H1 (cell line): ENCODE data around the gene PSIP1. TPM values are rescaled to one million over a fixed set of nuclear protein-coding genes. Genes with fewer than 3 reads are reported as not detected.

ENCODE experiments used
- CTCF ChIA-PET: fragments of 300-600 bp; sonication (Branson Sonifier 250); formaldehyde crosslinking; loops from one replicate; lab custom pipeline; 2021; ENCODE audit not compliant: partially characterized antibody; lab: Charles Lee
- POLR2A ChIA-PET: fragments of 300-600 bp; sonication (Branson Sonifier 250); formaldehyde crosslinking; loops from one replicate; lab custom pipeline; 2021; ENCODE audit warnings: inconsistent platforms; ENCODE audit not compliant: partially characterized antibody; lab: Charles Lee
- DNase-seq, 2 experiments: peaks; one replicate each; pipeline versions ENCODE4 v3.0.0 to v3.0.0-alpha.2; 2010 to 2022; ENCODE audit warnings: low spot score in 2 of 2, low read depth in 1 of 2, mixed read lengths in 1 of 2
- FAIRE-seq: peaks from 2 replicates; lab custom pipeline; 2011; peaks lifted over from hg19 to GRCh38; lab: Jason Lieb, UNC
- H2AFZ ChIP-seq: 2 replicates; pipeline ENCODE4 v1.8.1; 2012; ENCODE audit warnings: low read length, inconsistent platforms
- H2AK5ac ChIP-seq: 2 replicates; pipeline ENCODE4 v1.6.1; 2013; ENCODE audit warnings: low read depth, low read length
- H2BK120ac ChIP-seq: replicated peaks from 2 replicates; pipeline ENCODE3; 2013; ENCODE audit warnings: low read depth, low read length, inconsistent platforms
- H2BK12ac ChIP-seq: 2 replicates; pipeline ENCODE4 v1.6.1; 2013; ENCODE audit warnings: low read depth, low read length
- H2BK15ac ChIP-seq: 2 replicates; pipeline ENCODE4 v1.6.1; 2013; ENCODE audit warnings: low read length
- H2BK20ac ChIP-seq: 2 replicates; pipeline ENCODE4 v1.6.1; 2013; ENCODE audit warnings: low read length
- H2BK5ac ChIP-seq: 2 replicates; pipeline ENCODE4 v1.6.1; 2013; ENCODE audit warnings: low read depth, low read length
- H3K14ac ChIP-seq: 2 replicates; pipeline ENCODE4 v1.6.1; 2013; ENCODE audit warnings: inconsistent platforms; ENCODE audit not compliant: insufficient read length
- H3K18ac ChIP-seq: 2 replicates; pipeline ENCODE4 v1.6.1; 2013; ENCODE audit warnings: low read length; ENCODE audit errors: extremely low read depth
- H3K23ac ChIP-seq: 2 replicates; pipeline ENCODE4 v1.6.1; 2013; ENCODE audit warnings: inconsistent platforms; ENCODE audit not compliant: insufficient read length
- H3K23me2 ChIP-seq: 2 replicates; pipeline ENCODE4 v1.6.1; 2013; ENCODE audit warnings: low read depth, low read length
- H3K27ac ChIP-seq: 2 replicates; pipeline ENCODE4 v1.6.1; 2011; ENCODE audit warnings: low read depth, low read length, inconsistent platforms
- H3K27me3 ChIP-seq, 4 experiments: replicated peaks in 1 of 4; 1 replicate in 1 of 4; 2 replicates in 3 of 4; pipeline versions ENCODE4 v1.6.1 to v1.8.1; 2011 to 2013; ENCODE audit warnings: low read length in 3 of 4, mild to moderate bottlenecking in 3 of 4, inconsistent platforms in 2 of 4, mixed read lengths in 2 of 4, moderate library complexity in 1 of 4; ENCODE audit not compliant: control insufficient read depth in 3 of 4, insufficient read depth in 3 of 4; ENCODE audit errors: extremely low read depth in 1 of 4
- H3K36me3 ChIP-seq, 4 experiments: 2 replicates each; pipeline versions ENCODE4 v1.6.1 to v1.8.1; 2011 to 2013; ENCODE audit warnings: mild to moderate bottlenecking in 4 of 4, low read length in 3 of 4, moderate library complexity in 2 of 4, control low read depth in 1 of 4, inconsistent platforms in 1 of 4; ENCODE audit not compliant: insufficient read depth in 4 of 4, control insufficient read depth in 2 of 4
- H3K4ac ChIP-seq: replicated peaks from 2 replicates; pipeline ENCODE3; 2013; ENCODE audit warnings: low read length, low read depth, mixed read lengths, inconsistent platforms; ENCODE audit not compliant: insufficient read length
- H3K4me1 ChIP-seq, 4 experiments: replicated peaks in 1 of 4; 1 replicate in 1 of 4; 2 replicates in 3 of 4; pipeline versions ENCODE4 v1.6.1 to v1.8.1; 2011 to 2013; ENCODE audit warnings: low read length in 3 of 4, inconsistent platforms in 2 of 4, mixed read lengths in 1 of 4; ENCODE audit not compliant: insufficient read depth in 4 of 4, control insufficient read depth in 3 of 4
- H3K4me2 ChIP-seq, 2 experiments: 2 replicates each; pipeline versions ENCODE4 v1.6.1 to v1.8.1; 2011 to 2013; ENCODE audit warnings: low read depth in 2 of 2, low read length in 2 of 2, control low read depth in 1 of 2, inconsistent platforms in 1 of 2, mild to moderate bottlenecking in 1 of 2; ENCODE audit not compliant: insufficient read depth in 1 of 2
- H3K4me3 ChIP-seq, 4 experiments: fragments of 200-600, 300-600 bp in 1 of 4; sonication (generic), shearing (Covaris generic), sonication (Bioruptor Twin) in 1 of 4; 2 replicates each; pipeline versions ENCODE4 v1.5.1 to v1.8.1; 2011 to 2016; ENCODE audit warnings: low read length in 4 of 4, low read depth in 3 of 4, control low read depth in 2 of 4, inconsistent platforms in 2 of 4, mild to moderate bottlenecking in 2 of 4, mixed read lengths in 1 of 4, moderate library complexity in 1 of 4; ENCODE audit not compliant: insufficient read depth in 2 of 4; ENCODE audit errors: extremely low read depth in 1 of 4
- H3K56ac ChIP-seq: replicated peaks from 2 replicates; pipeline ENCODE3; 2013; ENCODE audit warnings: low read depth, mild to moderate bottlenecking, mixed read lengths, low read length, inconsistent platforms; ENCODE audit not compliant: insufficient read length
- H3K79me1 ChIP-seq: 2 replicates; pipeline ENCODE4 v1.6.1; 2013; ENCODE audit warnings: low read depth, low read length, control low read depth
- H3K79me2 ChIP-seq, 2 experiments: 2 replicates each; pipeline versions ENCODE4 v1.6.1 to v1.8.1; 2012 to 2013; ENCODE audit warnings: low read length in 2 of 2, mild to moderate bottlenecking in 2 of 2, inconsistent platforms in 1 of 2; ENCODE audit not compliant: insufficient read depth in 2 of 2, control insufficient read depth in 1 of 2
- H3K9ac ChIP-seq, 4 experiments: replicated peaks in 1 of 4; 1 replicate in 1 of 4; 2 replicates in 3 of 4; pipeline versions ENCODE4 v1.6.1 to v1.8.1; 2011 to 2013; ENCODE audit warnings: low read depth in 3 of 4, low read length in 3 of 4, control low read depth in 2 of 4, mild to moderate bottlenecking in 2 of 4, moderate library complexity in 2 of 4, inconsistent platforms in 1 of 4; ENCODE audit errors: extremely low read depth in 1 of 4
- H3K9me3 ChIP-seq, 2 experiments: 2 replicates each; pipeline versions ENCODE4 v1.6.1 to v1.8.1; 2012 to 2013; ENCODE audit warnings: mild to moderate bottlenecking in 2 of 2, moderate library complexity in 2 of 2, control low read depth in 1 of 2, inconsistent platforms in 1 of 2, low read depth in 1 of 2, low read length in 1 of 2, mixed read lengths in 1 of 2; ENCODE audit not compliant: insufficient read depth in 2 of 2
- H4K20me1 ChIP-seq, 2 experiments: replicated peaks in 1 of 2; 2 replicates each; pipeline versions ENCODE3 to v1.8.1; 2011 to 2013; ENCODE audit warnings: inconsistent platforms in 2 of 2, low read length in 2 of 2, mild to moderate bottlenecking in 1 of 2; ENCODE audit not compliant: insufficient read depth in 2 of 2, control insufficient read depth in 1 of 2
- H4K5ac ChIP-seq: 2 replicates; pipeline ENCODE4 v1.6.1; 2013; ENCODE audit warnings: low read length, low read depth, mixed read lengths, inconsistent platforms; ENCODE audit not compliant: insufficient read length
- H4K8ac ChIP-seq: 2 replicates; pipeline ENCODE4 v1.8.0; 2013; ENCODE audit warnings: mild to moderate bottlenecking, moderate library complexity, low read length, inconsistent platforms; ENCODE audit not compliant: insufficient read depth; ENCODE audit errors: extremely low read depth
- H4K91ac ChIP-seq: replicated peaks from 2 replicates; pipeline ENCODE3; 2013; ENCODE audit warnings: low read length, mixed read lengths, inconsistent platforms; ENCODE audit not compliant: insufficient read length
- CTBP2 ChIP-seq: IDR thresholded peaks from 2 replicates; pipeline ENCODE4 v1.7.0; 2011; ENCODE audit warnings: borderline replicate concordance, mild to moderate bottlenecking, moderate library complexity, mixed read lengths, low read length; ENCODE audit not compliant: insufficient read depth, insufficient read length
- EP300 ChIP-seq, 2 experiments: IDR thresholded peaks; 1 replicate in 1 of 2; 2 replicates in 1 of 2; pipeline ENCODE4 v1.6.1; 2011 to 2012; ENCODE audit warnings: low read depth in 2 of 2, low read length in 2 of 2, mild to moderate bottlenecking in 2 of 2, borderline replicate concordance in 1 of 2, inconsistent platforms in 1 of 2, moderate library complexity in 1 of 2
- FOSL1 ChIP-seq: IDR thresholded peaks from 2 replicates; pipeline ENCODE4 v1.6.1; 2011; ENCODE audit warnings: mild to moderate bottlenecking, low read depth, low read length, moderate library complexity; ENCODE audit not compliant: insufficient read depth
- JUN ChIP-seq: IDR thresholded peaks from 2 replicates; pipeline ENCODE4 v1.6.1; 2011; ENCODE audit warnings: low read depth, mild to moderate bottlenecking, improper control_type of control experiment, low read length
- RNF2 ChIP-seq: fragments of 200-900, 300-1000 bp; sonication (generic); IDR thresholded peaks from 2 replicates; pipeline ENCODE4 v1.7.1; 2016; ENCODE audit warnings: borderline replicate concordance, low read depth, mild to moderate bottlenecking, antibody characterized with exemption, low read length; ENCODE audit not compliant: poor library complexity, severe bottlenecking; ENCODE audit errors: missing control alignments
- RXRA ChIP-seq: IDR thresholded peaks from 2 replicates; pipeline ENCODE4 v1.6.1; 2011; ENCODE audit warnings: low read depth, mild to moderate bottlenecking, low read length, moderate library complexity; ENCODE audit not compliant: insufficient read depth
- SIRT6 ChIP-seq: IDR thresholded peaks from one replicate; pipeline ENCODE4 v1.7.1; 2012; ENCODE audit warnings: low read length, inconsistent platforms
- SRF ChIP-seq: IDR thresholded peaks from 2 replicates; pipeline ENCODE4 v1.6.1; 2011; ENCODE audit warnings: mild to moderate bottlenecking, low read depth, low read length, moderate library complexity
- USF2 ChIP-seq: IDR thresholded peaks from 2 replicates; pipeline ENCODE4 v1.6.1; 2011; ENCODE audit warnings: low read length, improper control_type of control experiment
- ZNF274 ChIP-seq: IDR thresholded peaks from 2 replicates; pipeline ENCODE4 v1.7.0; 2012; ENCODE audit warnings: low read length, borderline replicate concordance; ENCODE audit errors: extremely low read depth
- WGBS, 2 experiments: shearing (Covaris generic) in 1 of 2; methylation state at CpG; one replicate each; pipeline versions ENCODE4 v1.1.6 to v1.1.7; 2013 to 2015; ENCODE audit warnings: low lambda C conversion rate in 2 of 2, mixed read lengths in 2 of 2, inconsistent platforms in 1 of 2, low coverage in 1 of 2, missing lambda C conversion rate in 1 of 2; ENCODE audit not compliant: insufficient replicate concordance in 2 of 2, insufficient coverage in 1 of 2, insufficient read length in 1 of 2; ENCODE audit errors: extremely low coverage in 1 of 2, missing lambda C conversion rate in 1 of 2; 5-methylcytosine and 5-hydroxymethylcytosine counted together
- polyA plus RNA-seq, 7 experiments: library from polyadenylated mRNA; depleted of rRNA in 3 of 7; stranded (reverse) in 5 of 7; unstranded in 2 of 7; fragments of >200 nt in 5 of 7; fragments of 200-250 nt in 2 of 7; gene quantifications; 1 replicate in 5 of 7; 2 replicates in 1 of 7; 4 replicates in 1 of 7; pipeline versions ENCODE4 v1.2.1 to v1.2.3, GENCODE V29; 2011 to 2013; ENCODE audit warnings: missing spikeins in 2 of 7, mixed read lengths in 2 of 7
- total RNA-seq: library from RNA; stranded (reverse); fragmentation: NEBNext Ultra II Directional; extraction: Animal tissue kit (Norgen Biotek cat#: 25700); gene quantifications from 2 replicates; pipeline ENCODE4 v1.2.1, GENCODE V29; 2021

PSIP1 gene
- total and polyA plus RNA-seq, 2 of the 8 experiments (the other 6 are each of a cell fraction or from before 2014, with no cell fraction given), result 63.3 to 387 TPM

- Histone ChIP-seq H3K79me1 (no peaks in the 10 kb centered on the region), H3K4me1 (peaks cover 7 to 14% (median 8%) of the 10 kb centered on the region in 4 experiments; a peak in 6 of 7 replicates), H4K8ac (no peak overlapping the region), H3K79me2 (peaks cover 14 to 32% of the 10 kb centered on the region in 2 experiments; a peak in 3 of 4 replicates), H3K36me3 (peaks cover 2 to 21% (median 5%) of the 10 kb centered on the region in 4 experiments; a peak in 7 of 8 replicates), H3K18ac (peak overlapping the region; percentile 89; the same call in 1 of the 2 replicates), H3K23me2 (peaks cover 3% of the 10 kb centered on the region; the same call in 1 of the 2 replicates), H4K5ac (peak overlapping the region; percentile 98), H2AK5ac (no peak overlapping the region; the same call in 1 of the 2 replicates), H2BK15ac (no peak overlapping the region), H2BK120ac (peak overlapping the region; percentile 66), H3K14ac (no peak overlapping the region), H3K9me3 (no peaks in the 10 kb centered on the region), H4K20me1 (peaks cover 5 to 15% of the 10 kb centered on the region in 2 experiments), H4K91ac (peak overlapping the region; percentile 19), H3K9ac (peak overlapping the region in 2 of 4 experiments; percentile 26 to 60; a peak in 3 of 7 replicates), H3K27ac (peak overlapping the region; percentile 83), H3K23ac (no peak overlapping the region), H2BK20ac (peak overlapping the region; percentile 48; the same call in 1 of the 2 replicates), H2AFZ (no peak overlapping the region), H3K27me3 (no peaks in the 10 kb centered on the region), H2BK12ac (peak overlapping the region; percentile 89), H3K56ac (peak overlapping the region; percentile 0), H3K4ac (peak overlapping the region; percentile 2), H3K4me3 (peak overlapping the region in 2 of 4 experiments; percentile 4 to 94; a peak in 4 of 8 replicates), H3K4me2 (peak overlapping the region; percentile 70 to 79), H2BK5ac (peak overlapping the region; percentile 94; the same call in 1 of the 2 replicates)
- 0% methylated on average over 1 of the region's 3 CpGs; no CpG with 5 or more reads in 1 of the 2 experiments for WGBS, 2 experiments
- ChIA-PET CTCF (interaction anchor here (0.7 to 3.7 kb wide), 10 partner anchors 11 to 94 kb away, joined by 3 to 33 read pairs (median 6); no protein-coding TSS in a partner anchor), POLR2A (interaction anchor here (0.8 to 5.9 kb wide), 15 partner anchors 8 to 282 kb away, joined by 3 to 133 read pairs (median 4); partner anchors contain the start of genes CCDC171 and TTC39B)
- peak in 1 of 2 experiments; percentile 43 for DNase-seq
- FAIRE-seq, result peak; percentile 76
- TF ChIP-seq RNF2, result no peak
- peak in 1 of 2 experiments; percentile 61; a peak in 2 of 3 replicates for TF ChIP-seq EP300 (IDR thresholded peaks at IDR 0.05; ENCODE audit: borderline replicate concordance in 1 of 2, low read depth in 2 of 2, low read length in 2 of 2)
- TF ChIP-seq SRF, result no peak
- no peak for TF ChIP-seq JUN
- no peak for TF ChIP-seq SIRT6
- TF ChIP-seq RXRA, result no peak
- TF ChIP-seq USF2, result no peak
- TF ChIP-seq ZNF274, result no peak
- TF ChIP-seq FOSL1, result no peak
- no peak for TF ChIP-seq CTBP2
Measured at GRCh38 chr9:15512889-15513288, 2.1 kb upstream of the PSIP1 start.
